Loucy (cell line): ENCODE results near the gene ELMO1.

Experiments used
- H2AFZ ChIP-seq: fragments of 200-600 bp; sonication (generic); 2 replicates; pipeline ENCODE4 v1.6.0; 2016; ENCODE audit warnings: antibody characterized with exemption, mild to moderate bottlenecking, low read length, moderate library complexity
- H3F3A ChIP-seq: fragments of 200-600 bp; 2 replicates; pipeline ENCODE4 v1.6.0; 2016; ENCODE audit warnings: antibody characterized with exemption, low read depth, mild to moderate bottlenecking
- H3K27me3 ChIP-seq: fragments of 200-600 bp; sonication (generic); 2 replicates; pipeline ENCODE4 v1.6.1; 2014; ENCODE audit warnings: low read length, mild to moderate bottlenecking; ENCODE audit not compliant: insufficient read depth, poor library complexity, severe bottlenecking
- H3K36me3 ChIP-seq: fragments of 200-600 bp; sonication (generic); 2 replicates; pipeline ENCODE4 v1.6.1; 2016; ENCODE audit warnings: low read length; ENCODE audit not compliant: insufficient read depth
- H3K4me1 ChIP-seq: fragments of 200-600 bp; sonication (generic); 2 replicates; pipeline ENCODE4 v1.5.1; 2014; ENCODE audit warnings: low read length, mild to moderate bottlenecking; ENCODE audit not compliant: insufficient read depth, poor library complexity, severe bottlenecking
- H3K4me2 ChIP-seq: fragments of 200-600 bp; sonication (generic); 2 replicates; pipeline ENCODE4 v1.6.0; 2014; ENCODE audit warnings: antibody characterized with exemption, low read length, low read depth, mild to moderate bottlenecking; ENCODE audit not compliant: poor library complexity, severe bottlenecking
- H3K4me3 ChIP-seq: fragments of 200-600 bp; sonication (generic); 2 replicates; pipeline ENCODE4 v1.5.1; 2014; ENCODE audit warnings: low read length, mild to moderate bottlenecking, mixed read lengths; ENCODE audit not compliant: poor library complexity, severe bottlenecking
- H3K79me2 ChIP-seq: fragments of 200-600 bp; sonication (generic); 2 replicates; pipeline ENCODE4 v1.6.1; 2014; ENCODE audit warnings: low read length; ENCODE audit not compliant: insufficient read depth
- H3K9ac ChIP-seq: fragments of 200-600 bp; sonication (generic); 2 replicates; pipeline ENCODE4 v1.6.0; 2014; ENCODE audit warnings: mild to moderate bottlenecking, low read depth, low read length, moderate library complexity; ENCODE audit not compliant: poor library complexity, severe bottlenecking
- H3K9me2 ChIP-seq: fragments of 200-600 bp; sonication (generic); replicated peaks from 2 replicates; pipeline ENCODE4 v1.6.1; 2016; ENCODE audit warnings: low read depth, low read length, mixed read lengths
- H3K9me3 ChIP-seq: fragments of 200-600 bp; sonication (generic); 2 replicates; pipeline ENCODE4 v1.6.1; 2014; ENCODE audit warnings: mild to moderate bottlenecking, antibody characterized with exemption, low read length, low read depth; ENCODE audit not compliant: insufficient read depth
- H4K20me1 ChIP-seq: fragments of 200-600 bp; sonication (generic); 2 replicates; pipeline ENCODE4 v1.6.0; 2014; ENCODE audit warnings: antibody characterized with exemption, low read length, mild to moderate bottlenecking; ENCODE audit not compliant: insufficient read depth, poor library complexity, severe bottlenecking
- EZH2phosphoT487 ChIP-seq: fragments of 200-600 bp; IDR thresholded peaks from 2 replicates; pipeline ENCODE4 v1.6.1; 2018; ENCODE audit warnings: antibody characterized with exemption, mild to moderate bottlenecking, moderate library complexity, borderline replicate concordance
- TF ChIP-seq, protein P1 (sequence below): fragments of 200-600 bp; sonication (generic); conservative IDR thresholded peaks from 2 replicates; pipeline ENCODE4 v1.5.1; 2014; ENCODE audit warnings: mild to moderate bottlenecking, antibody characterized with exemption, low read length

Gene ELMO1

DNA sequence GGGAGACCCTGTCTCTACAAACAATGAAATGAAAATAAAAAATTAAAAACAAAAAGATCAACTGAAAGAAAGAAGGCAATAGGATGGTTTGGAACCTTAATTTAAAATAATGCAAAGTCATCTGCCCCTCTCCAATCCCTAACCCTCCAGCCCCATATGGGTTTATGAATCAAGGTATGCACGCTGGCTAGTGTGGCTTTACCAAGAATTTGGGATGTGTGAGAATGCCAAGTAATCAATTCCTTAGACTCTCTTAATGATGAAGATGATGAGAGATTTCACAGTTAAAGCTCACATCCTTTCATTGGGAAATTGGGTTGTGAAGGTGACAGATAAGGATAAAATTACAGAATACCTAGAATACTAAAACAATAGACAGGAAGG is 577.3 kb downstream of the ELMO1 start:
- Histone ChIP-seq H3K9ac (no peak overlapping the region), H3K79me2 (no peaks in the 10 kb centered on the region), H3K36me3 (peaks cover 76% of the 10 kb centered on the region), H2AFZ (no peak overlapping the region), H3K9me2 (no peaks in the 10 kb centered on the region), H3K4me3 (no peak overlapping the region), H4K20me1 (no peaks in the 10 kb centered on the region), H3K4me2 (no peak overlapping the region), H3K9me3 (no peaks in the 10 kb centered on the region), H3F3A (no peaks in the 10 kb centered on the region), H3K4me1 (no peaks in the 10 kb centered on the region), H3K27me3 (no peaks in the 10 kb centered on the region)
- TF ChIP-seq, protein P1, sequence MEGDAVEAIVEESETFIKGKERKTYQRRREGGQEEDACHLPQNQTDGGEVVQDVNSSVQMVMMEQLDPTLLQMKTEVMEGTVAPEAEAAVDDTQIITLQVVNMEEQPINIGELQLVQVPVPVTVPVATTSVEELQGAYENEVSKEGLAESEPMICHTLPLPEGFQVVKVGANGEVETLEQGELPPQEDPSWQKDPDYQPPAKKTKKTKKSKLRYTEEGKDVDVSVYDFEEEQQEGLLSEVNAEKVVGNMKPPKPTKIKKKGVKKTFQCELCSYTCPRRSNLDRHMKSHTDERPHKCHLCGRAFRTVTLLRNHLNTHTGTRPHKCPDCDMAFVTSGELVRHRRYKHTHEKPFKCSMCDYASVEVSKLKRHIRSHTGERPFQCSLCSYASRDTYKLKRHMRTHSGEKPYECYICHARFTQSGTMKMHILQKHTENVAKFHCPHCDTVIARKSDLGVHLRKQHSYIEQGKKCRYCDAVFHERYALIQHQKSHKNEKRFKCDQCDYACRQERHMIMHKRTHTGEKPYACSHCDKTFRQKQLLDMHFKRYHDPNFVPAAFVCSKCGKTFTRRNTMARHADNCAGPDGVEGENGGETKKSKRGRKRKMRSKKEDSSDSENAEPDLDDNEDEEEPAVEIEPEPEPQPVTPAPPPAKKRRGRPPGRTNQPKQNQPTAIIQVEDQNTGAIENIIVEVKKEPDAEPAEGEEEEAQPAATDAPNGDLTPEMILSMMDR, result no peak
- TF ChIP-seq EZH2phosphoT487, result no peak

DNA sequence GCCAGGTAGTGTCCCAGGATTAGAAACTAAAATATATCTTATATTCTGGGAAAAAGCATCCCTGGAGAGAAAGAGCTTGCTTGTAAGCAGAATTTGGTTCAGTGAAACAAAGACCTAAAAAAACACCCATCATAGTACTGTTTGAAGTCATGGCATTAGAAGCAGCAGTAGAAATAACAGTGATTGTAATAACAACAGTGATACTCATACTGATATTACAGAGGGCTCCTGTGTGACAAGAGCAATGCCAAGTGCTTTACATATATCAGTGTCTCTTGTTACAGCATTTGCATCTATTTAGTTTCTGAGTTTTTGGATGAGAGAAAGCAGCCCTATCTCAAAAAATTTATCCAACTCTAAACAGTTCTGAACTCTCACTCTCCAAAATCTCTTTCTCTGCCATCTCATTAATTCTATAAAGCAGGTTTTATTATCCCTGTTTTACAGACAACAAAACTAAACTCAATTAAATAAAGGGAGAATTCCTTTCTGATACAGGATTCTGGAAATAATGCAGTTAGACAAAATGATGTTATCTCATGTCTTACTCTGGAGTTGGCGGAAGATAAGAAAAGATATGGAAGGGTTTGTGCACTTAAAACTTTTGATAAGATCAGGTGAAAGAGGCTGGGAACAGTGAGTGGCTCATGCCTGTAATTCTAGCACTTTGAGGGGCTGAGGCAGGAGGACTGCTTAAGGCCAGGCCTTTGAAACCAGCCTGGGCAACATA is 577.9 kb downstream of the ELMO1 start:
- peaks cover 76% of the 10 kb centered on the region; the same call in 1 of the 2 replicates for H3K36me3 ChIP-seq

DNA sequence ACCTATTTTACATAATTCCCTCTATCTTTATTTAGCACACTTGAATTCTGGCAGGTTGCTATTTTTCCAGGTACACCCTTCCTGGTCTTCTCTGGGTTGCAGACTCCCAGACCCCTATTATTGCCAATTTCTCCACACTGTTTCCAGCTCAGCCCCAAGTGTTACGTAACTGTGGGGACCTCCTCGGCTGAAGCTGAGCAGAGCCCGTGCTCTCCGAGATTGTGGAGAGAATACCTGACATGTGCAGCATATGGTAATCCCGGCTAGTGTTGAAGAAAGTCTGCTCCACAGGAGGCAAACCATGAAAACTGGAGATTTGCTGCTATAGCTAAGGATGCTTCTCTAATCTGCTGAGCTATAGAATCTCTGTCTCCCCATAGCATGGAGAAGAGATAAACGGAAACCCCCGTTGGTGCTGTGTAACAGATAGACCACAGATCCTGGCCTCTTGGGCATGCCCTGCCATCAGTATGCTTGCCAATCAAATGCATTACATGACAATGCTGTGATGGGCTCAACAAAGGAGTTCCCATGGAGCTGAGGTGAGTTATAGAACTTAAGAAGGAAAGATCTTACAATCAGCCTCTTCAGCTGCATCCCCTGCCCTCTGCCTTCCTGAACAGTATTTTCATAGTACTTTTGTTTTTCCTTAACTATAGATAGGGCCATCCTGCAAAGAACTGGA is 579.8 kb downstream of the ELMO1 start:
- Histone ChIP-seq H2AFZ (no peak overlapping the region), H3K4me3 (no peak overlapping the region), H3F3A (no peaks in the 10 kb centered on the region), H3K9me3 (no peaks in the 10 kb centered on the region), H3K9me2 (no peaks in the 10 kb centered on the region), H3K27me3 (no peaks in the 10 kb centered on the region), H3K79me2 (no peaks in the 10 kb centered on the region), H3K9ac (no peak overlapping the region), H3K4me2 (no peak overlapping the region), H3K4me1 (no peaks in the 10 kb centered on the region), H4K20me1 (no peaks in the 10 kb centered on the region), H3K36me3 (peaks cover 75% of the 10 kb centered on the region)
- TF ChIP-seq, protein P1, result no peak
- TF ChIP-seq EZH2phosphoT487, result no peak

More for the DNA sequence above, 577.9 kb downstream of the ELMO1 start:
- H4K20me1 ChIP-seq, result no peaks in the 10 kb centered on the region
- no peak for TF ChIP-seq EZH2phosphoT487
- TF ChIP-seq, protein P1, result no peak
- H3K4me3 ChIP-seq, result no peak overlapping the region
- H2AFZ ChIP-seq, result no peak overlapping the region
- no peaks in the 10 kb centered on the region for H3K9me2 ChIP-seq
- H3K4me2 ChIP-seq, result no peak overlapping the region
- no peak overlapping the region for H3K9ac ChIP-seq
- H3F3A ChIP-seq, result no peaks in the 10 kb centered on the region
- no peaks in the 10 kb centered on the region for H3K27me3 ChIP-seq
- H3K9me3 ChIP-seq, result no peaks in the 10 kb centered on the region
- no peaks in the 10 kb centered on the region for H3K79me2 ChIP-seq
- H3K4me1 ChIP-seq, result no peaks in the 10 kb centered on the region
